Fibroblast of skin of scalp (primary cell): ENCODE measurements around the gene PSMB4.

Experiments used
- DNase-seq: peaks from one replicate; pipeline ENCODE4 v3.0.0-alpha.2; 2013

Gene PSMB4

DNA sequence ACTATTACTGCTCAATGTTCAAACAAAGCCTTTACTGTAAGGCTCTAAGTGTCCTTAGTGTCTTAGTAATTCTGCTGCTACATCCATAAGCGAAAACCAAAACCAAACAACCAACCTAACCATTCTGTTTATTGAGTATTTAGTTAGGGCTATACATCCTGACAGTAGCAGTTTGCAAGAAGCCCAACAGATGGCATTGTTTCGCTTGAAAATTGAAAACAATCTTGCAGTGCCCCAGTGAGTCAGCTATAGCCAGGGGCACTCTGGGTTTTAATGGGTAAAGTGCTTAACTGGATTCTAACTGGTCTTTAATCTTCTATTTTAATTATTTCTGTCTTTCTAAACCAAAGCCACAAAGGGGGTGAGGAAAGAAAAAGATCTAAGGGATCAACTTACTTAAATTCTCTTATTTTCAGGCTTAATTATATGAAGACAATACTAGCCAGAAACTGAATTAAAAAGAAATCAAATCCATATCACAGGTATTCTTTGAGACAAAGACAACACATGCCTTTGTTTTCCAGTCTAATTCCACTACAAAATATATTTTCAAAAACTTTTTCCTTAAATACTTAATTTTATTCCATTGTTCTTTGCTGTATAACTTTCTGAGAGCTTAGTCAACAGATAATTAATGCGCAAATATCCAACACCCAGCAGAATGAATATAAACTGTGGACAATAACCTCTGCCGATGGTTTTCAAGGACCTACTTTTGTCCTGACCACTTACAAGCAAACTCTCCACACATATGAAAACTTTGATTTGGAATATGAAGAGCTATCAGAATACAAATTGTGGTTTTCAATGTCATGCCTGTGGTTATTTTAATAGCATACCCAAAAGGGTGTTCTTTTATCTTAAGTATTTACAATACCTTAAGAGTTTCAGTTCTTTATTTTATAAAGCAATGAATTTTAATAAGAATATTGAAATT lies 44.7 kb downstream of the PSMB4 start:
- peak; percentile 80 for DNase-seq

DNA sequence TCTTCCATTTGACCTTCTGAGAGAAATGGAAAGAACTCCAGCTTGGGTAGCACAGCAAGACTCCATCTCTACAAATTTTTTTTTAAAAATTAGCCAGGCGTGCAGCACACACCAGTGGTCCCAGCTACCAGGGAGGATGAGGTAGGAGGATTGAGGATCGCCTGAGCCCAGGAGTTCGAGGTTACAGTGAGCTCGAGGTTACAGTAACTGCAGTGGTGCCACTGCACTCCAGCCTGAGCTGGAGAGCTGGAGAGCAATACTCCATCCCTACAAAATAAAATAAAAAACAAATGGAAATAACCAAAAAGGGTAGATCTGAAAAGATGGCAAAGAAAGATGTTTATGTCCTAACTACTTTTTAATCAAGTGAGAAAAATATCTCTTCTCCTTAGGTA lies 45.4 kb downstream of the PSMB4 start:
- DNase-seq: no peak

DNA sequence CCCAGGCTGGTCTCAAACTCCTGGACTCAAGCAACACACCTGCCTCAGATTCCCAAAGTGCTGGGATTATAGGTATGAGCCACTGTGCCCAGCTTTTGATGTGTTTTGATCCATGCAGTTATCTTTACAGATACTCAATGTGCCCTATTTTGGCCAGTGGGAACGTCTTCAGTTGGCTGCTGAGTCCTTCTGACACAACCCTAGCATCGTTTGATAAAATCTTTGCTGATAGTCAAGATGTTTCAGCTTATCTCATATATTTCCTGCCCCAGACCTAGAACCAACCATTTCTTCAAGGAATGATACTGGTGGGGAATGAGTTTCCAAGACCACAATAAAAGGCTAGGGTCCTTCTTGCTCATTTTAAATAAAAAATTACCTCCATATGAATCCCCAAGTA lies 48.3 kb downstream of the PSMB4 start:
- no peak for DNase-seq
